Hematopoietic multipotent progenitor cell treated with erythropoietin and hydrocortisone succinate and interleukin-3 and kit ligand, for 4 days (in vitro differentiated cells): ENCODE data around the gene ADCY5.

Experiments used
- DNase-seq: peaks from one replicate; pipeline ENCODE4 v3.0.0-alpha.2; 2015

The ADCY5 gene

GRCh38 chr3:123337948-123338619 lies 110.8 kb downstream of the ADCY5 start:
- no peak for DNase-seq

GRCh38 chr3:123337226-123337625 lies 111.7 kb downstream of the ADCY5 start:
- no peak for DNase-seq

GRCh38 chr3:123336441-123336851 lies 112.4 kb downstream of the ADCY5 start:
- no peak for DNase-seq

GRCh38 chr3:123336001-123336400 lies 112.9 kb downstream of the ADCY5 start:
- DNase-seq: no peak

GRCh38 chr3:123335007-123335670 lies 113.8 kb downstream of the ADCY5 start:
- DNase-seq: no peak

GRCh38 chr3:123334056-123334455 lies 114.8 kb downstream of the ADCY5 start:
- no peak for DNase-seq

GRCh38 chr3:123333401-123333800 lies 115.5 kb downstream of the ADCY5 start:
- DNase-seq: no peak

GRCh38 chr3:123332124-123332641 lies 116.7 kb downstream of the ADCY5 start:
- DNase-seq: no peak

- no peak for DNase-seq
Measured at GRCh38 chr3:123331651-123332050, 117.2 kb downstream of the ADCY5 start.

- DNase-seq: no peak
Measured at GRCh38 chr3:123331006-123331405, 117.9 kb downstream of the ADCY5 start.

GRCh38 chr3:123330441-123330991 lies 118.4 kb downstream of the ADCY5 start:
- DNase-seq: no peak

GRCh38 chr3:123329636-123330340 lies 119.1 kb downstream of the ADCY5 start:
- no peak for DNase-seq

- DNase-seq: peak; percentile 80
Measured at GRCh38 chr3:123328851-123329635, 119.8 kb downstream of the ADCY5 start.

GRCh38 chr3:123327956-123328850 lies 120.7 kb downstream of the ADCY5 start:
- DNase-seq: no peak

- no peak for DNase-seq
Measured at GRCh38 chr3:123327480-123327879, 121.4 kb downstream of the ADCY5 start.

- DNase-seq: no peak
Measured at GRCh38 chr3:123326531-123326930, 122.4 kb downstream of the ADCY5 start.

- no peak for DNase-seq
Measured at GRCh38 chr3:123325766-123326256, 123.1 kb downstream of the ADCY5 start.

- DNase-seq: no peak
Measured at GRCh38 chr3:123324880-123325765, 123.8 kb downstream of the ADCY5 start.

- DNase-seq: no peak
Measured at GRCh38 chr3:123323781-123324180, 125.1 kb downstream of the ADCY5 start.

- no peak for DNase-seq
Measured at GRCh38 chr3:123322866-123323265, 126.0 kb downstream of the ADCY5 start.
